ENCODE results near the gene IQCK.
"Not testable (repeated sequence)": the region's sequence is repeated elsewhere in the genome, so short reads cannot be mapped to it uniquely, and the experiment has no call there.

The IQCK gene

DNA sequence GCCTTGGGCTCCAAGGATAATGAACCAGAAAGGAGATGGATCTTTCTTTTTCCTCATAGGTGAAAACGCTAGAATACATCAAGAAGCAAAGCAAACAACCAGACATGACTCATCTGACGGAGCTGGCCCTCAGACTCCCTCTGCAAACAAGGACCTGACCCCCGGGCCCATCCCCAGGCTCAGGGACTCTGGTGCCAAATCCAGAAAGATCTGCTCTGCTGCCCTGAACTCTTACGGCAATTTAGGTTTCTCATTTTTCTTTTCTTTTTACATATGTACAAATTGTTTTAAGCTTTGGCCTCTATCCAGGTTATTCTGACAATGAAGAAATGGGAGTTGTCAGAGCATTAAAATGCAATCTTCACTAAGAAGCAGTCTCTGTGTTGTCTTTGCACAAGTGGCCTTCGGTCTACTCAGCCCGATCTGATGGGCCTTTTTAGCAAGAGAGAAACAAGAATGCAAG lies 17.7 kb upstream of the IQCK start:
- DNase-seq: no peak

DNA sequence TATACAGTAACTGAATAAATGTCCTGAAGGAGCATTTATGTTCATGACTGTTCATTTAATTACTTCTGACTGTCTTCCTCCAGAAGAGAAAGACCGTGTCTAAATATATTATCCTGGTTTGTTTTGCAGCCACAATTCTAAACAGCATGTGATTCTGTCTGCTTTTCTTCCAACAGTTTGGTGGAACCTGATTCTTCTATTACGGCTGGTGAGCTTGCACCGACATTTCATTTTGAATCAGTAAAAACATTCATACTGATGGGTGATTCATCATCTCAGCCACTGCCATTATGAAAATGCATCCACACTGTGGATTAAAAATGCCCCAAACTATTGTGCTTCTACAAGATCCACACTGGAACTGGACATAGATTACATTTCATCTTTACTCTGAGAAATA lies 17.0 kb upstream of the IQCK start:
- DNase-seq: no peak

DNA sequence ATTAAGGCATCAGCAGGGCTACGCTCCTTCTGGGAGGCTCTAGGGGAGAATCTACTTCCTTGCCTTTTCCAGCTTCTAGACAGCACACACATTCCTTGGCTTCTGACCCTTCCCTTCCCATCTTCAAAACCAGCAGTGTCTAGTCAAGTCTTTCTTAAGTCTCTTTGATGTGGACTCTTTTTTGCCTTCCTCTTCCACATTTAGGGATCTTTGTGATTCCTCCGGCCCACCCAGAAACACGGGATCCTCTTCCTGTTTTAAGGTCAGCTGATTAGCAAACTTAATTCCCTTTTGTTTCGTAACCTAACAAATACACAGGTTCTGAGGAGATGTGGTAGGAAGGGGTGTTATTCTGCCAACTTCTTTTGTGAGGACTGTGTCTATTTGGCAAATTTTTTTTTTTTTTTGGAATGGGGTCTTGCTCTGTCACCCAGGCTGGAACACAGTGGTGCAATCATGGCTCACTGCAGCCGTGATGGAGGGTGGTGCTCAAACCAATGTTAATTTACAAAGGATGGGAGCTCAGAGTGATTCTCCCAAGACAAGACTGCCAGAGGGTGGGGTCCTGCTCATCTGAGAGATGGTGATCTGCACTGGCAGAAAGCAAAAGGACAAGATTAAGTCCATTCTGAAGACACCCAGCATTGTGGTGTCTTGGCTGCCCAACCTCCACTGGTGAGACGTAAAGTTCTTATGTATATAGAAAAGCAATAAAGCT lies 14.7 kb upstream of the IQCK start:
- no peak for DNase-seq

GRCh38 chr16:19704321-19705145 lies 13.5 kb upstream of the IQCK start:
- DNase-seq: no peak

DNA sequence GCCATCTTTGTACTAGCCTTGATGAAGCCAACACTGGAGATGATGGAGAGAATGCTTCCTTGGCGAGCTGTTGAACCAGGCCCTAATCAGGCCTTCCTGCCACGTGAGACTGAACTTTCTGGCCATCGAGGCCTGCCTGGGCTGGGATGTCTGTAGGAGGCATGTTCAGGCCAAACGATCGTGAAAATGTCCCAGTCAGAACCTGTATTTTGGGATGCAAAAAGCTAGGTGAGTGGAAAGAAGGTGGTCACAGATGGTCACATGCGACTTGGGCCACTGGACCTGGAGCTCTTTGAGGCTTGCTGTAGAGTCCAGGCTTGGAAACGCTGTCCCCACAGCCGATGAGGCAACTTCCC lies 12.9 kb upstream of the IQCK start:
- no peak for DNase-seq

DNA sequence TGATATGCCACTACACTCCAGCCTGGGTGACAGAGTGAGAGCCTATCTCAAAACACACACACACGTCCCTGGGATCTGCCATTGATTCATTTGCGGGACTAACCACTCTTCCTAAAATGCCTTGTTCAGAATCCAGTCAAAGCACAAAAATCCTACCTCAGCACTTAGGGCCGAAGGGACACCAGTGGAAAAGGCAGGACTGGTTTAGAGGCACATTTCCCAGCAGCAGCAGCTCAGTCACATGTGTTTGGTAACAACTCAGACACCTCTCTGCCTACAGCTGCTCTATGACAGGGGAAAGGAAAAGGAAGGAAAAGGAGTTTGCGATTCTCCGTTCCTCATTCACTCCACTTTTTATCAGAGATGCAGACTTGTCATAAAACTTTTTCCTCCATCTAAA lies 12.2 kb upstream of the IQCK start:
- DNase-seq: no peak

GRCh38 chr16:19706846-19707245 lies 11.2 kb upstream of the IQCK start:
- no peak for DNase-seq

- no peak for DNase-seq
Observed at GRCh38 chr16:19707569-19708295, 10.3 kb upstream of the IQCK start.

DNA sequence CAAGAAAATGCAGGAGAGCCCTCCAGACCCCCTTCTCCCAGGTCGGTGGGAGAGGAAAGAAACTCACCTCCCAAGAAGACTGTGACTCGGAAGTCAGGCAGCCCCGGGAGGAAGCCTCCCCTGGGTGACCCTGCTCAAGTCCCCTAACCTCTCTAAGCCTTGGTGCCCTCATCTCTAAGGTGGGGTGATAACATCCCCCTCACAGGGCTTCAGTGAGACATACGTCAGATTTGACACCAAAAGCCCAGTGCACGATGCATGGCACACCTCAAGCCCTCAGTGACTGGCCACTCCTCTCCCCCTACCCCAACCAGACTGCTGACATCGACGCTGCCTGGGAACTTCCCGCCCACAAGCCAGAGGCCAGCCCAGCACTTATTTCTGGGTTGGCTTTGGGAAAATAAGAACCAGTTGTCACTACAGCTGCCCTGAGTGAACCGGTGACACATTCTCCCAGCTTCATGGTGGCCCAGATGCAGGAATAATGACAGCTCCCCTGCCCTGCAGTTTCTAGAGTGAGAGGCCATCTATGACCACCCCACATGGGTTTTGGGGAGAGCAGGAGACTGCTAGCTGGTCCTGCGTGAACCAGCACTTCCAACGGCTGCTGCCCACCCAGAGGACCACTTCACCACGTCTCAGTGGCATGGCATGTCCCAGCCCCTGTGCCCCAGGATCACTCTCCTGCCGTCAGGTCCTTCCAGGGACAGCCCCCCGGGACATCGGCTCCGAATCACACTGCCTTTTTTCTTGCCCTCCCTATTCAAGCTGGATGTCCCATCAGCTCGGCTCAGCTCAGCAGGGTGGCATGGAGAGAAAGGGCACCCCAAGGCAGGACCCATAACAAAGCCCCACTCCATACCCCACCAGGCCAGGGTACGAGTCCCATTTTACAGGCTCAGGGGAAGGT lies 9.5 kb upstream of the IQCK start:
- no peak for DNase-seq

DNA sequence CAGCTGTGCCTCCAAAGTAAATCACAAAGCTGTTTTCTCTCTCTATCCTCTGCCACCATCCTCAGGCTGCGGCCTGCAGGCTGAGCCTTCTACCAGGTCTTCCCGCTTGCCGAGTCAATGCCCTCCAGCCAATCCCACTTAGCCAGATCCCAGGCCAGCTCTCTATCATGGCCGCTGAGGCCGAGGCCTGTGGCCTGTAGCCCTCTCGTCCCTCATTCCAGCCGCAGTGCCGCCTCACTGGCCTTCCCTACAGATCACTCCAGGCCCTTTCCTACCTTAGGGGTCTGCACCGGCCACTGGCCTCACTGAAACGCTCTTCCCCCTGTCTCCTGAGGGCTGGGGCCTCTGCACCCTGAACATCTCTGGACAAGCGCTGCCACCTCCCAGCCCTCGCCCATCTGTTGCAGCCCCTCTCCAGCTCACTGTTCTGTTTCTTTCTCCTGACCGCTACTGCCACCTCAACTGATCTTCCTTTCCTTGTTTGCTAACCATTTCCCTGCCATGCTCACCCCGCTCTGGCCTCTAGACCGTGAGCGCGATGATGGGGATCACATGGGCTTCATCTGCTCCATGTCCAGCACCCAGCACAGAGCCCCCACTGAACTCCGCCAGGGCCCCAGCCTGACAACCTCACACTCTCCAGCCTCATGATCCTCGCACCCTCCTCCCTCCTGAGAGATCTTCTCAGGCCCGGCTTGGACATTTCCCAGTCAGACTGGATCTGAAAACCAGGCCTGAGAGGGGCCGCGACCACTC lies 8.5 kb upstream of the IQCK start:
- no peak for DNase-seq

GRCh38 chr16:19710191-19710908 lies 7.7 kb upstream of the IQCK start:
- no peak for DNase-seq

GRCh38 chr16:19710991-19711545 lies 7.0 kb upstream of the IQCK start:
- DNase-seq: no peak

DNA sequence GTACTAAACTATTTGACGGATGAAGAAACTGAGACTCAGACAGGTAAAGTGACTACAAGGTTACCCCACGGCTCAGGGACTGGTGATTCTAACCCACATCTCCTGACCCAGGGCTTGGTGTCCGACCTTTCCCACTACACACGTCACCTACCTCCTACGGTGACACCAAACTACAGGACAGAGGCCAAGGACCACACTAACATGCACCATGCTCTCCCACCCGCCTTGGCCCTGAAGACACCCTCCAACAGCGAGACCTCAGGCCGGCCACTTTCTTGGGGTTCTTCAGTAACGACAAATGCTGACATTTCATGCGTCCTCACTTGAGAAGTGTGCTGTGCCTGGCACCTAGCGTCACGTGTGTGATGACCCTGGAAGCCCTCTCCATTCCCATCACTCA lies 6.4 kb upstream of the IQCK start:
- DNase-seq: no peak

GRCh38 chr16:19712418-19713058 lies 5.5 kb upstream of the IQCK start:
- DNase-seq: no peak

GRCh38 chr16:19713697-19714096 lies 4.4 kb upstream of the IQCK start:
- no peak for DNase-seq

DNA sequence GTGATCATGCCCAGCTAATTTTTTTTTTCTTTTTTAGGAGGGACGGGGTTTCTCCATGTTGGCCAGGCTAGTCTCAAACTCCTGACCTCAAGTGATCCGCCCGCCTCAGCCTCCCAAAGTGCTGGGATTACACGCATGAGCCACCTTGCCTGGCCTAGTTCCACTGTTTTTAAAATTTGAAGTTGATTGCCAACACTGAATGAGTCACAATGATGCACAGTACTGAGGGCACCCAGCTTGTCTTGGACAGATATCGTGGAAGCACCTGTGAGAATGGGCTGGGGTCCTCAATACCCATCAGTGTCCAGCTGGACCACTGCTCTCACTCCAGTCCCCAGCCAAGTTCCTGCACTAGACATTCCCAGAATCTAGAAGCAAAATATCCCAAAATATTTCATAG lies 2.5 kb upstream of the IQCK start:
- no peak for DNase-seq

DNA sequence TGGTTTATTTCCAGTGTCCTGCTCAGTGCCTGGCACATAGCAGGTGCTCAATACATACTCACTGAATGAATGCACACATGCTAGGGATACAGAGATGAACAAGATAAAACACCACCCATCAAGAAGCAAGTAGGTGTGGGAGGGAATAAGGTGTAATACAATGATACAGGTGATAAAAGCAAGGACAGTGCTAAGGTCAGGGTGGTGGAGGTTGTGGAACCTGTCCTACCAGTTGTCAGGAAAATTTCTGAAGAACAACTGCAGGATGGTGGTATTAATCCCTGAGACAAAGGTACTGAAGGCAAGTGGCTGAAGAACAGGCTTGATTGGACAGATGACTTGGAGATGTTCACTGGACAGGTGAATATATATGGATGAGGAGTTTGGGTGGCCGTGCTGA lies 1.9 kb upstream of the IQCK start:
- no peak for DNase-seq

DNA sequence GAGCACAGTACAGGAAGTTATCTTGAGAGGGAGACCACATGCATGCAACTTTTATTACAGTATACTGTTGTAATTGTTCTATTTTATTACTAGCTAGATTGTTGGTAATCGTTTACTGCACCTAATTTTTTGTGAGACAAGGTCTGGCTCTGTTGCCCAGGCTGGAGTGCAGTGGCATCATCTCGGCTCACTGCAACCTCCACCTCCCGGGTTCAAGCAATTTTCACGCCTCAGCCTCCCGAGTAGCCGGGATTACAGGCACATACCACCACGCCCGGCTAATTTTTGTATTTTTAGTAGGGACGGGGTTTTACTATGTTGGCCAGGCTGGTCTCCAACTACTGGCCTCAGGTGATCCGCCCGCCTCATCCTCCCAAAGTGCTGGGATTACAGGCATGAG lies 1.3 kb upstream of the IQCK start:
- DNase-seq: not testable (repeated sequence)

GRCh38 chr16:19717314-19717713 lies 757 bp upstream of the IQCK start:
- DNase-seq: no peak

GRCh38 chr16:19718624-19718965 lies 524 bp downstream of the IQCK start:
- no peak for DNase-seq

Data from NCI-H2081 treated with DMSO at 0.1 percent for 48 hours (cell line).